Fibroblast of skin of right quadriceps (primary cell): Measurements from ENCODE around the gene MYB.

Experiments
- DNase-seq: peaks from one replicate; pipeline ENCODE4 v3.0.0-alpha.2; 2013

MYB gene

DNA sequence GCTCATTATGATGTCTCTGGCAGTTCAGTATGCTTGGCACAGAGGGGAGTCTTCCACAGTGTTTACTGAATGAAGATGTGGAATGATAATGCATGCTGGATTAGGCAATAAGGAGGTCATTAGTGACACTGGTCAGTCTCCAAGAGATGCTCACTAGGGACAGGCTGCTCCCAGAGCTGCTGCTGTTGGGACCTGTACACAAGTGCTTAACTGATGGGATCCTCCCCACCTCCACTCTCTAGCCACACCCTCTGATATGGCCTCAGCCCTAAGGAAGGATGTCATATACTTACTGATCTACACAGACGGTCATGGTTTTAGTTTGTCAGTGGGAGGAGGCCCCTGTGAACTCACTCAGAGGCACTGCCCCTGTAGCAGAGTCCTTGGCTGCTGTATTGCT lies 73.4 kb downstream of the MYB start:
- no peak for DNase-seq

DNA sequence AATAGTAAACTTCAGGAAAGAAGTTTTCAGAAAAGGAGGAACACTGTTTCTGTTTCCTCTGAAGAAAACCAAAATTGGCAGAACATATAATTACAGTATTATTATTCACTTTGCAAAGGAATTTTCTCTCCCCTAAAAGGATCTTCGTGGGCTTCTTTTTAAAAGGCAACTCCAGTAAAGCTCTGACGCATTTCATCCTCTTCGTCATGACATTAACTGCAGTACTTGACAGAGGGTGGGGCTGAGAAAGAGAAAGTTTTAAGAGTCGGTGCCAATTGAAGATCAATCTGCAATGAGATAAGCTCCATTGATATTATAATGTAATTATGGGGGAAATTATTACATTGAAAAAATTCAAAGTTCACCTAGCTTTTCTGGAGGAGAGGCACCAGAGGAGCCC lies 75.8 kb downstream of the MYB start:
- DNase-seq: no peak

DNA sequence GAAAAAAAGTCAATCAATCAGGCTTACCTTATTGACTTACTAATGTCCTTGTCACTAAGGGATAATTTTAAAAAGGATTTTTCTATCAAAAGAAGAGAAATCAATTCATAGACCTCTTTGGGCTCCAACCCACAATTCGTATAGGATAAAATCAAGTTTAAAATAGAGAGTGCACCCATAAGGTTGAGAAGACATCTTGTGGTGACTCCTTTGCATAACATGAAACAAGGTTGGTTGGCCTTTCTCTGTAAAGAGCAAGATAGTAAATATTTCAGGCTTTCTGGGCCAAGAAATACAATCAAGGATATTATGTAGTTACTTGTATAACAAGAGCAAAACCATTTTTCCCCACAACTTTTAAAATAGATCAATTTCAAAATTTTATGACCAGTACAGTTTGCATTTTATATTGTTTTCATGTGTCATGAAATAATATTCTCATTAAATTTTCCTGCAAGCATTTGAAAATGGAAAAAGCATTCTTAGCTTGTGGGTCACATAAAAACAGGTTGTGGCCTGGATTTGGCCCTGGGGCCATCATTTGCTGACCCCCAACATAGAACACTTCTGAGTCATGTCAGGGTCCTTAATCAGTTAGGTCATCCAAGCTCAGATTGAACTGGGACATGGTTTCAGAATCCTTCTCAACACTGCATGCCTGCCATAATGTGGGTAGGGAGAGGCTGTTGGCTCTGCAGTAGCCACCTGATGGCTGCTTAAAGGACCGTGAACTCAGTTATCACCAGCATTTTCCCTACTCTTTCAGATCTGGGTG lies 76.7 kb downstream of the MYB start:
- no peak for DNase-seq

DNA sequence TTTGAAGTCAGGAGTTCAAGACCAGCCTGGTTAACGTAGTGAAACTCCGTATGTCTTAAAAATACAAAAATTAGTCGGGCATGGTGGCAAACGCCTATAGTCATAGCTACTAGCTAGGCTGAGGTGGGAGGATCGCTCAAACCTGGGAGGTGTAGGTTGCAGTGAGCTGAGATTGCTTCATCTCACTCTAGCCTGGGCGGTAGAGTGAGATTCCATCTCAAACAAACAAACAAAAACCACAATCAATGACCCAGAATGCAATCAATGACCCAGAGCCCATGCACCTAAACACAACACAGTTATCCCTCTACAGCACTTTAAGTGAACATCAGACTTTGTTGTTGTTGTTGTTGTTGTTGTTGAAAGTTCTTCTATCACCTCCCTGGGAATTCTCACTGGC lies 77.9 kb downstream of the MYB start:
- no peak for DNase-seq

DNA sequence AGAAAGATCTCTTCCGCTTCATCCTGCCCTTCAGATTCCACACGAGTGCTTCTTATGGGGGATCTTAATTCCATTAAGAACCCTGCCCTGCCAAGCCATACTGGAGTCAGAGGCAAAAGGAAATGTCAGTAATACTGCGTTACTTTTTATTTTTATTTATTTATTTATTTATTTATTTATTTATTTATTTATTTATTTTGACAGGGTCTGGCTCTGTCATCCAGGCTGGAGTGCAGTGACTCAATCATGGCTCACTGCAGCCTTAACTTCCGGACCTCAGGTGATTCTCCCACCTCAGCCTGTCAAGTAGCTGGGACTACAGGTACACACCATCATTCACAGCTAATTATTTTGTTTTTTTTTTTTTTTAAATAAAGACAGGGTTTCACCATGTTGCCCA lies 79.5 kb downstream of the MYB start:
- DNase-seq: no peak

DNA sequence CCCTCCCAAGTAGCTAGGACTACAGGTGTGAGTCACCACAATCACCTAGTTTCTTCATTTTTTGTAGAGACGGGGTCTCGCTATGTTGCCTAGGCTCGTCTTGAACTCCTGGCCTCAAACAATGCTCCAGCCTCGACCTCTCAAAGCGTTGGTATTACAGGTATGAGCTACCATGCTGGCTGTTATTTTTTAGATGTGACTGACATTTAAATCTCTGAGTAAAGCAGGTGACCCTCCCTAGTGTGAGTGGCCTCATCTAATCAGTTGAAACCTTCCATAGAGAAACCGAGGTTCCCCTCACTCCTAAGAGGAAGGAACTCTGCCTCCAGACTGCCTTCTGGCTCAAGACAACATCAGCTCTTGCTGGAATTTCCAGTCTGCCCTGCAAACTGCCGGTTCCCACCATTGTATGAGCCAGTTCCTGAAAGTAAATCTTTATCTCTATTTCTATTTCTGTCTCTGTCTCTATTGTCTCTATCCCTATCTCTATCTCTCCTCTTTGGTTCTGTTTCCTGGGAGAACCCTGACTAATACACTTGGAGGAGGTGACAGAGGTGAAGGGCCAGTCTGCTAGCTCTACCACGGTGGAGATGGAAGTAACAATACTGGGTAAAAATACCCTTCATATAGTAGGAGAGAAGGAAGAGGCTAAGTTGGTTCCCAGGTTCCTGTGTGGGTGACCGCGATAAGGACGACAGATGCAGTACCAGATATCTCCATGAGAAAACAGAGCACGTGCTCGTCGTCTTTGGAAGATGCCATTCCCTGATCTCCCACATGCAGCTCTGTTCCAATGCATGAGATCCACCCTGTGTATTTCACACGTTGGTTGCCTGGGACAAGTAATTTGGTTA lies 81.0 kb downstream of the MYB start:
- DNase-seq: no peak

DNA sequence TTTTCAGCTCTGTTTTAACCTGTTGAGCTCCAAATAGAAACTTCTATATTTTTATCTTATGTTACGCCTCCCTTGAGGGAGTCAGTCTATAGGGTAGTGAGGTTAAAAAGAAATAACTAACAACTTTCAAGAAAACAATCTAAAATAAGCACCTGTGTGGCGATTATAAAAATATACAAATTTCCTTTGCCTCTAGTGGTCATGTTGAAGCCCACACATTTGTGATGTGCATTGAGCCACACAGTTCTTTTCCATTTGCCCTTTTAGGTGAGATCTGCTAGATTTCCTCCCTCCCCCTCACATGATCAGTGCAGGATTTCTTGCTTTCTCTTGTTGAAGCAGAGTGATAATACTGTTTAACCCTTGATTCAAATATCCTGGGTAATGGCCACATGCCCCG lies 84.2 kb downstream of the MYB start:
- no peak for DNase-seq

DNA sequence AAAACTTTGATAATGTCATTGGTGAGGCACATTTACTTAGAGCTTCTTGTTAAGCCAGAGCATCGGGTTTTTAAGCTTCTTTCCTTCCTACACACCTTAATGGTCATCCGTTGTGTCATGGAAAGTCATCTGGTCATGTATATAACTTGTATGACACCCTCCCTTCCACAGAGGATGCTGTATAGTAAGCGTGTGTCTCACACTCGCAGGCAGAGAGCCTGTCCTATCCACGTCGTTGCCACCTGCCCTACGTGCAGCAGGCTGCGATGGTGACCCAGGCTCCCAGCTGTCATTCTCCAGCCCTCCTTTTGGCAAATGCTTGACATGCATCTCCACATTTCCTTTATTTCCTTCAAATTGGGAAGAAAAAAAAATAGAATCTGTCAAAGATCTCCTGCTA lies 85.6 kb downstream of the MYB start:
- no peak for DNase-seq

DNA sequence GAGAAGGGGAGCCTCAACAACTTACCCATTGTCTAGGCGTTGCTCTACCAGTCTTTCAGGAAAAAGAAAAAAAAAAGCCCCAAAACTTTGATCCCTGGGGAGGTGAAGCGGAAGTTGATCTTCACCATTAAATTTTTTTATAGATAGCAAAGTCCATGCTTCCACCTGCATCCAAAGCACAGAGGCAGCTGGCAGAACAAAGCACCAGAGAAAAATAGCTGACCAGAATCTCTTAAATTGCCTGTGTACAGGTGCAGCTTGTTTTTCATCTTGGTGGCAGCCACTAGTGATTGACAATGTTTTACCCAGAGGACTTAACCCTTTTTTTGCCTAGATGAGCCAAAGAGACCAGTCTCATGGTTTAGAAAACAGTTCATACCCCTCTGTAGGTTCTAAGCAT lies 86.0 kb downstream of the MYB start:
- DNase-seq: no peak

DNA sequence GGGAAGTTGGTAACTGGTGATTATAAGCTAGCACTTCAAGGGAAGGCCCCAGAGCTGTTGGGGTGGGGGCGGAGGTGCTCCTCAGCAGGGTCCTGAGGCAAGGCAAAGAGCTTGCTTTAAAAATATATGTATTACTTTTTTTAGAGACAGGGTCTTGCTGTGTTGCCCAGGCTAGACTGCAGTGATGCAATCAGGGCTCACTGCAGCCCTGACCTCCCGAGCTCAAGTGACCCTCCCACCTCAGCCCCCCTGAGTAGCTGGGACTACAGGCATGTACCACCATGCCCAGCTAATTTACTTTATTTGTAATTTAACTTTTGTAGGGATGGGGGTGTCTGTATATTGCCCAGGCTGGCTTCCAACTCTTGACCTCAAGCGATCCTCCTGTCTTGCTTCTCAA lies 87.2 kb downstream of the MYB start:
- no peak for DNase-seq

DNA sequence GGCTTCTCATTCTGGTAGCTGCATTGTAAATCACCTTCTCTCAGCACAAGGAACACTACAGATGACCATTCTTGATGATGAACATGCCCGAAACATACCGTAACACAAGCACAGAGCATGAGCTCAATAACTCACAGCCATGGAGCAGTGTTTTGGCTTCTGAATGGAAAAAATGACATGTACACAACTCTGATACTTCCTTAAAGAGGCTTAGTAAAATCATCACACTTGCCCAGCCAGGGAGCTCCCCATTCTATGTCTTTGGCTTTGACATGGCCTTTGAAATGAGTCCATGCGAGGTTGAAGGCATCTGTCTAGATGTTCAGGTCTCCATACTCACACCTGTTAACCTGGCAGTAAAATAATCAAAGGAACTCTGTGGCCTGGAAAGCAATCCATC lies 87.6 kb downstream of the MYB start:
- no peak for DNase-seq
